Endothelial cell of umbilical vein (primary cell): ENCODE measurements around the gene C4orf50. TPM values are rescaled to one million over a fixed set of nuclear protein-coding genes. Genes with fewer than 3 reads are reported as not detected.

Experiments
- BruUV-seq: library from RNA; stranded (reverse); fragments of 400-500 nt; replicated peaks from 2 replicates; lab custom pipeline; 2021; lab: Mats Ljungman, UMichigan
- CTCF ChIA-PET: fragments of 300-600, 350-600 bp; sonication (Branson Sonifier 250); formaldehyde crosslinking; loops from one replicate; lab custom pipeline; 2021; ENCODE audit warnings: antibody characterized with exemption, inconsistent platforms; lab: Charles Lee
- POLR2A ChIA-PET: fragments of 300-600, 350-600 bp; sonication (Branson Sonifier 250); formaldehyde crosslinking; loops from one replicate; lab custom pipeline; 2021; ENCODE audit warnings: antibody characterized with exemption, inconsistent platforms; lab: Charles Lee
- DNase-seq: peaks from one replicate; pipeline ENCODE4 v3.0.0-alpha.2; 2011; ENCODE audit warnings: low read depth, low spot score
- FAIRE-seq: peaks from 2 replicates; lab custom pipeline; 2011; peaks lifted over from hg19 to GRCh38; lab: Jason Lieb, UNC
- H2AFZ ChIP-seq: 2 replicates; pipeline ENCODE4 v1.6.0; 2012; ENCODE audit warnings: low read depth, low read length, control low read depth, inconsistent platforms
- H3K27ac ChIP-seq: 2 replicates; pipeline ENCODE4 v1.5.1; 2011; ENCODE audit warnings: low read depth, mild to moderate bottlenecking, control low read depth, low read length, moderate library complexity; ENCODE audit not compliant: insufficient read depth
- H3K27me3 ChIP-seq, 2 experiments: 2 replicates each; pipeline versions ENCODE4 v1.6.0 to v1.6.1; 2011; ENCODE audit warnings: low read length in 2 of 2, mixed read lengths in 1 of 2; ENCODE audit not compliant: control insufficient read depth in 2 of 2, insufficient read depth in 2 of 2
- H3K36me3 ChIP-seq, 2 experiments: 2 replicates in 1 of 2; 3 replicates in 1 of 2; pipeline ENCODE4 v1.5.1; 2011; ENCODE audit warnings: low read length in 2 of 2, mild to moderate bottlenecking in 1 of 2, moderate library complexity in 1 of 2; ENCODE audit not compliant: control insufficient read depth in 2 of 2, insufficient read depth in 2 of 2; ENCODE audit errors: extremely low read depth in 1 of 2
- H3K4me1 ChIP-seq: 3 replicates; pipeline ENCODE4 v1.5.1; 2011; ENCODE audit warnings: mild to moderate bottlenecking, low read length; ENCODE audit not compliant: control insufficient read depth, insufficient read depth; ENCODE audit errors: extremely low read depth
- H3K4me2 ChIP-seq: 2 replicates; pipeline ENCODE4 v1.6.1; 2011; ENCODE audit warnings: low read length, control low read depth, mixed read lengths; ENCODE audit not compliant: insufficient read depth
- H3K4me3 ChIP-seq, 3 experiments: fragments of 200-600 bp in 1 of 3; sonication (generic), shearing (Covaris generic) in 1 of 3; replicated peaks in 1 of 3; 2 replicates each; pipeline ENCODE4 v1.5.1; 2011 to 2016; ENCODE audit warnings: control low read depth in 3 of 3, low read length in 3 of 3, mild to moderate bottlenecking in 2 of 3, inconsistent platforms in 1 of 3, low read depth in 1 of 3, moderate library complexity in 1 of 3; ENCODE audit not compliant: insufficient read depth in 1 of 3
- H3K79me2 ChIP-seq: 2 replicates; pipeline ENCODE4 v1.6.0; 2012; ENCODE audit warnings: low read length, inconsistent platforms; ENCODE audit not compliant: control insufficient read depth, insufficient read depth
- H3K9ac ChIP-seq: replicated peaks from 2 replicates; pipeline ENCODE3; 2011; ENCODE audit warnings: low read length, control low read depth; ENCODE audit not compliant: insufficient read depth; ENCODE audit errors: extremely low read depth
- H3K9me1 ChIP-seq: replicated peaks from 3 replicates; pipeline ENCODE4 v1.6.0; 2011; ENCODE audit warnings: mild to moderate bottlenecking, low read length; ENCODE audit not compliant: control insufficient read depth, insufficient read depth; ENCODE audit errors: extremely low read depth
- H3K9me3 ChIP-seq: replicated peaks from 2 replicates; pipeline ENCODE4 v1.5.1; 2012; ENCODE audit warnings: low read length, inconsistent platforms; ENCODE audit not compliant: control insufficient read depth, insufficient read depth
- H4K20me1 ChIP-seq: replicated peaks from 2 replicates; pipeline ENCODE3; 2011; ENCODE audit warnings: mild to moderate bottlenecking, low read length; ENCODE audit not compliant: control insufficient read depth, insufficient read depth; ENCODE audit errors: extremely low read depth
- CTCF ChIP-seq, 2 donors: IDR thresholded peaks; 1 replicate in 1 of 2; 2 replicates in 1 of 2; pipeline ENCODE4 v1.5.1; 2011; ENCODE audit warnings: low read length in 2 of 2, mild to moderate bottlenecking in 2 of 2, moderate library complexity in 2 of 2, control low read depth in 1 of 2, inconsistent platforms in 1 of 2, low read depth in 1 of 2; ENCODE audit not compliant: insufficient read depth in 1 of 2; ENCODE audit errors: extremely low read depth in 1 of 2
- EZH2 ChIP-seq: IDR thresholded peaks from 2 replicates; pipeline ENCODE4 v1.6.1; 2012; ENCODE audit warnings: borderline replicate concordance, low read depth, mild to moderate bottlenecking, moderate library complexity, low read length, inconsistent platforms; ENCODE audit not compliant: severe bottlenecking
- FOS ChIP-seq: IDR thresholded peaks from 2 replicates; pipeline ENCODE4 v1.6.1; 2011; ENCODE audit warnings: mild to moderate bottlenecking, low read length, moderate library complexity, borderline replicate concordance; ENCODE audit not compliant: insufficient read depth
- GATA2 ChIP-seq: IDR thresholded peaks from 2 replicates; pipeline ENCODE4 v1.7.0; 2011; ENCODE audit warnings: low read depth, mild to moderate bottlenecking, moderate library complexity, mixed read lengths, low read length; ENCODE audit not compliant: insufficient read length, insufficient read depth
- JUN ChIP-seq: IDR thresholded peaks from 2 replicates; pipeline ENCODE4 v1.6.1; 2011; ENCODE audit warnings: borderline replicate concordance, low read depth; ENCODE audit not compliant: insufficient read length, insufficient read depth
- MAX ChIP-seq: IDR thresholded peaks from 2 replicates; pipeline ENCODE4 v1.6.1; 2011; ENCODE audit not compliant: insufficient read depth, insufficient read length
- MYC ChIP-seq: IDR thresholded peaks from one replicate; pipeline ENCODE4 v1.6.1; 2011; ENCODE audit warnings: mild to moderate bottlenecking, low read depth, low read length
- POLR2A ChIP-seq: IDR thresholded peaks from 2 replicates; pipeline ENCODE4 v1.6.1; 2012; ENCODE audit warnings: low read depth, mild to moderate bottlenecking, control low read depth, low read length
- POLR2AphosphoS5 ChIP-seq: IDR thresholded peaks from 2 replicates; pipeline ENCODE4 v1.6.1; 2012; ENCODE audit warnings: low read depth, mild to moderate bottlenecking, control low read depth, low read length, moderate library complexity; ENCODE audit not compliant: insufficient read depth
- dilution Hi-C: fragments of 300-500 bp; cut with MboI; formaldehyde crosslinking; loops from one replicate; pipeline ENCODE4 v1.15.0; 2019; ENCODE audit warnings: low sequenced_read_pairs; ENCODE audit not compliant: extremely low pct_ligation_motif_present
- intact Hi-C: fragments of 100-400 bp; cut with micrococcal nuclease; formaldehyde crosslinking; loops from one replicate; pipeline ENCODE4 v1.10.0; 2022
- polyA plus RNA-seq, 4 experiments: library from polyadenylated mRNA; depleted of rRNA in 3 of 4; stranded (reverse) in 3 of 4; unstranded in 1 of 4; fragments of >200 nt; gene quantifications; 2 replicates each; pipeline versions ENCODE4 v1.2.1 to v1.2.3, GENCODE V29; 2011 to 2012; ENCODE audit warnings: missing spikeins in 1 of 4
- total RNA-seq: library from RNA; stranded (reverse); gene quantifications from 2 replicates; pipeline ENCODE4 v1.2.3, GENCODE V29; 2021

The C4orf50 gene
- total and polyA plus RNA-seq, 2 donors (not counting 3 experiments of a cell fraction or from before 2014, with no cell fraction given) = not detected

- Histone ChIP-seq H3K27me3 (no peaks in the 10 kb centered on the region), H3K79me2 (no peaks in the 10 kb centered on the region), H2AFZ (no peak overlapping the region), H3K4me2 (no peak overlapping the region), H3K9ac (no peak overlapping the region), H4K20me1 (no peaks in the 10 kb centered on the region), H3K9me1 (no peaks in the 10 kb centered on the region), H3K4me3 (no peak overlapping the region), H3K36me3 (no peaks in the 10 kb centered on the region), H3K9me3 (no peaks in the 10 kb centered on the region), H3K4me1 (no peaks in the 10 kb centered on the region), H3K27ac (no peak overlapping the region)
- TF ChIP-seq EZH2 = no peak
- DNase-seq (no peak), FAIRE-seq (no peak)
- ChIA-PET CTCF (no interaction called here), POLR2A (no interaction called here)
- intact Hi-C loops = no loop called here
- BruUV-seq = no TSS peak
- dilution Hi-C loops = no loop called here
Observed at GRCh38 chr4:6024313-6024960, 6.2 kb upstream of the C4orf50 start.

GRCh38 chr4:6023731-6024130 is 5.5 kb upstream of the C4orf50 start:
- Histone ChIP-seq H3K27me3 (no peaks in the 10 kb centered on the region), H2AFZ (no peak overlapping the region), H4K20me1 (no peaks in the 10 kb centered on the region), H3K4me3 (no peak overlapping the region), H3K9me3 (no peaks in the 10 kb centered on the region), H3K9me1 (no peaks in the 10 kb centered on the region), H3K27ac (no peak overlapping the region), H3K79me2 (no peaks in the 10 kb centered on the region), H3K36me3 (no peaks in the 10 kb centered on the region), H3K4me1 (no peaks in the 10 kb centered on the region), H3K4me2 (no peak overlapping the region), H3K9ac (no peak overlapping the region)
- no TSS peak for BruUV-seq
- intact Hi-C loops = no loop called here
- TF ChIP-seq EZH2 (no peak), JUN (no peak), CTCF (IDR thresholded peaks at IDR 0.05; ENCODE audit: extremely low read depth in 1 of 2, insufficient read depth in 1 of 2, low read depth in 1 of 2, low read length in 2 of 2) (no peak), GATA2 (no peak), POLR2AphosphoS5 (no peak), POLR2A (no peak), MYC (no peak), MAX (no peak), FOS (no peak)
- no peak for DNase-seq
- FAIRE-seq = no peak
- ChIA-PET POLR2A (no interaction called here), CTCF (no interaction called here)
- dilution Hi-C loops = no loop called here
